Measurements from ENCODE around the gene RAPGEF5.

The RAPGEF5 gene

GRCh38 chr7:22356010-22356691 lies 803 bp downstream of the RAPGEF5 start:
- peaks cover 25% of the 10 kb centered on the region for H3K9me3 Mint-ChIP-seq
- H3K4me3 Mint-ChIP-seq = peak overlapping the region; percentile 72 to 80 (median 79)
- no peak overlapping the region for H3K27ac Mint-ChIP-seq

GRCh38 chr7:22355620-22356009 lies 1.3 kb downstream of the RAPGEF5 start:
- H3K9me3 Mint-ChIP-seq = peaks cover 25% of the 10 kb centered on the region
- no peak overlapping the region for H3K27ac Mint-ChIP-seq
- H3K36me3 Mint-ChIP-seq (ENCODE audit: low read depth) = no peaks in the 10 kb centered on the region
- TF ChIP-seq CTCF (IDR thresholded peaks at IDR 0.05; ENCODE audit: unreplicated experiment in 3 of 3) = no peak
- H3K4me1 Mint-ChIP-seq = no peaks in the 10 kb centered on the region
- H3K27me3 Mint-ChIP-seq (ENCODE audit: low read depth) = peaks cover 46% of the 10 kb centered on the region
- peak overlapping the region; percentile 72 to 80 (median 79) for H3K4me3 Mint-ChIP-seq

More at GRCh38 chr7:22356010-22356691, 803 bp downstream of the RAPGEF5 start:
- Mint-ChIP-seq H3K27me3 (ENCODE audit: low read depth) (peaks cover 46% of the 10 kb centered on the region), H3K4me1 (no peaks in the 10 kb centered on the region), H3K36me3 (ENCODE audit: low read depth) (no peaks in the 10 kb centered on the region)
- TF ChIP-seq CTCF (IDR thresholded peaks at IDR 0.05; ENCODE audit: unreplicated experiment in 3 of 3) = no peak

- H3K4me3 Mint-ChIP-seq = peak overlapping the region in 1 of 3 experiments; percentile 26
- no peak for TF ChIP-seq CTCF (IDR thresholded peaks at IDR 0.05; ENCODE audit: unreplicated experiment in 3 of 3)
- H3K27ac Mint-ChIP-seq = no peak overlapping the region
- H3K27me3 Mint-ChIP-seq (ENCODE audit: low read depth) = peaks cover 46% of the 10 kb centered on the region
- H3K36me3 Mint-ChIP-seq (ENCODE audit: low read depth) = no peaks in the 10 kb centered on the region
- no peaks in the 10 kb centered on the region for H3K4me1 Mint-ChIP-seq
- H3K9me3 Mint-ChIP-seq = peaks cover 25% of the 10 kb centered on the region
Measured at GRCh38 chr7:22354462-22354861, 2.5 kb downstream of the RAPGEF5 start.

- Mint-ChIP-seq H3K27me3 (ENCODE audit: low read depth) (peaks cover 32% of the 10 kb centered on the region), H3K36me3 (ENCODE audit: low read depth) (no peaks in the 10 kb centered on the region)
Measured at GRCh38 chr7:22352887-22353286, 4.1 kb downstream of the RAPGEF5 start.

GRCh38 chr7:22351878-22352277 lies 5.1 kb downstream of the RAPGEF5 start:
- no peak for TF ChIP-seq CTCF (IDR thresholded peaks at IDR 0.05; ENCODE audit: unreplicated experiment in 3 of 3)
- Mint-ChIP-seq H3K9me3 (peaks cover 25% of the 10 kb centered on the region), H3K27me3 (ENCODE audit: low read depth) (peaks cover 23% of the 10 kb centered on the region), H3K36me3 (ENCODE audit: low read depth) (no peaks in the 10 kb centered on the region), H3K27ac (no peak overlapping the region), H3K4me3 (no peak overlapping the region), H3K4me1 (no peaks in the 10 kb centered on the region)

More at GRCh38 chr7:22352887-22353286, 4.1 kb downstream of the RAPGEF5 start:
- Mint-ChIP-seq H3K4me3 (no peak overlapping the region), H3K4me1 (no peaks in the 10 kb centered on the region), H3K27ac (no peak overlapping the region), H3K9me3 (peaks cover 25% of the 10 kb centered on the region)
- TF ChIP-seq CTCF (IDR thresholded peaks at IDR 0.05; ENCODE audit: unreplicated experiment in 3 of 3) = no peak

GRCh38 chr7:22351329-22351692 lies 5.6 kb downstream of the RAPGEF5 start:
- H3K27ac Mint-ChIP-seq = no peak overlapping the region
- no peaks in the 10 kb centered on the region for H3K4me1 Mint-ChIP-seq
- no peaks in the 10 kb centered on the region for H3K36me3 Mint-ChIP-seq (ENCODE audit: low read depth)
- TF ChIP-seq CTCF (IDR thresholded peaks at IDR 0.05; ENCODE audit: unreplicated experiment in 3 of 3) = no peak
- peaks cover 25% of the 10 kb centered on the region for H3K9me3 Mint-ChIP-seq
- H3K27me3 Mint-ChIP-seq (ENCODE audit: low read depth) = peaks cover 23% of the 10 kb centered on the region
- no peak overlapping the region for H3K4me3 Mint-ChIP-seq
